NCI-H2107 treated with DMSO at 0.1 percent for 48 hours (cell line): Measurements from ENCODE around the gene PDSS2.
"Not testable (repeated sequence)": the region's sequence is repeated elsewhere in the genome, so short reads cannot be mapped to it uniquely, and the experiment has no call there.

Experiments used
- DNase-seq: peaks from one replicate; lab custom pipeline; 2025; ENCODE audit not compliant: unreplicated experiment; lab: John Stamatoyannopoulos, UW

PDSS2 gene

DNA sequence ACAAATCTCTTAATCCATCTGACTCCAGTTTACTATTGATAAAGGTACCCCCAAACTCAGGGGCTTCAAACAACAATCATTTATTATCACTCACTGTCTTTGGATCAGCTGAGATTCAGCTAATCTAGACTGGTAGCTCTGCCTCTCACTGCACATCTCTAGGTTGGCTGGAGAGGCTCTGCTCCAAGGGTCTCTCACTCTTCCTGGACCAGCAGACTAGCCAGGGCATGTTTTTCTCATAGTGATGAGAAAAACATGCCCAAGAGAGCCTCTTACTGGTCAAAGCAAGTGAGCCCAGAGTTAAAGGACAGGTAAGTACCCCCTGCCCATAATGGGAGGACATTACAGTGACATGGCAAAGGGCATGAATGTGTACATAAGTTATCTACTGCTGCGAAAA lies 228.9 kb downstream of the PDSS2 start:
- DNase-seq: no peak

- no peak for DNase-seq
Observed at GRCh38 chr6:107230024-107230423, 229.3 kb downstream of the PDSS2 start.

- DNase-seq: no peak
Observed at GRCh38 chr6:107228754-107229153, 230.6 kb downstream of the PDSS2 start.

DNA sequence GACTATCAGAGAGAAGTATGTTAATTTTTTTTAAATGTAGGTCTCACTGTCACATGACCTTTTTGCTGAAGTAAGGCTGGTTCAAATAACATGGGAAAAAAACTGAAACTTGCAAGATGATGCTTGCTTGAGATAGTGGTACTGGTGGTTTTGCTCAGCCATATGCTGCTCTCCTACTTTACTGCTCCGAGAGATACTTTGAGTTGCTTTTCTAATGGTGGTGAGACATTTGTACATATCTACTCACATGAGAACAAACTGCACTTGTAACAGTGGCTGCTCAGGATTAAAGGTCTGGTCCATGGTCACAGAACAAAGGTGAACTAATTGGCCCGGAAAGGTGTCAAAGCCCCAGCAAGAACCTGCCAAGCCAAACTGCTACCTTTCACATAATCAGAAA lies 237.8 kb downstream of the PDSS2 start:
- DNase-seq: no peak

DNA sequence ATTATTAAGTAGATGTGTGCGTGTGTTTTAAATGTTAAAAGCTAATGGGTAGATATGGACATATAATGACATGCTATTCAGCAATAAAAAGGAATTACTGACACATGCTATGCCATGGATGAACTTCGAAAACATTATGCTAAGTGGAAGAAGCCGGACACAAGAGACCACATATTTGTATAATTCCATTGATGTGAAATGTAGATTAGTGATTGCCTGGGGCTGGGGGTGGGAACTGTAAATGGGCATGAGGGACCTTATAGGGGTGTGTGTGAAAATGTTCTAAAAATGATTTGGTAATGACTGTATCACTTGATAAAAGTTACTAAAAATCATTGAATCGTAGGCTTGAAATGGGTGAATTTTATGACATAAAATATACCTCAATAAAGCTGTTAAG lies 239.5 kb downstream of the PDSS2 start:
- DNase-seq: no peak

GRCh38 chr6:107218142-107218541 lies 241.2 kb downstream of the PDSS2 start:
- DNase-seq: no peak

GRCh38 chr6:107217248-107217647 lies 242.1 kb downstream of the PDSS2 start:
- DNase-seq: no peak

DNA sequence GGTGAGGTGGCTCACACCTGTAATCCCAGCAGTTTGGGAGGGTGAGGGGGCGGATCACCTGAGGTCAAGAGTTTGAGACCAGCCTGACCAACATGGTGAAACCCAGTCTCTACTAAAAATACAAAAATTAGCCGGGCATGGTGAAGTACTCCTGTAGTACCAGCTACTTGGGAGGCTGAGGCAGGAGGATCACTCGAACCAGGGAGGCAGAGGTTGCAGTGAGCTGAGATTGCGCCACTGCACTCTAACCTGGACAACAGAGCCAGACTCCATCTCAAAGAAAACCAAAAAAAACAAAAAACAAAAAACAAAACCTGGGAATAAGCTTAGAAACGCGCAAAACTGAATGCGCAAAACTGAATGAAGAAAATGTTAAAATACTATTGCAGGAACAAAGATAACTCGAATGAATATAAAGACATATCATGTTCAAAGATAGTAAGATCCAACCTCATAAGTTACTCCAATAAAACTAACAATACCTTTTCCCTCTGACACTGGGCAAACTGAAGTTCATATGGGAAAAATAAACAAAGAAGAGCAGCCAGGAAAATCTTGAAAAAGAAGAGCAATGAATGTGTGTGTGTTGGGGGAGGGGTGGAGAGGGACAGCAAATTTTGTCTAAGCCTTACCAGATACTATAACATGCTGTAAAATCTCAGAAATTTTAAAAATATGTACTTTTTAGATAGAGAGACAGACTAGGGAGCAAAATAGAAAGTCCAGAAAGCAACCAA lies 243.0 kb downstream of the PDSS2 start:
- no peak for DNase-seq

GRCh38 chr6:107215334-107215733 lies 244.0 kb downstream of the PDSS2 start:
- DNase-seq: no peak

DNA sequence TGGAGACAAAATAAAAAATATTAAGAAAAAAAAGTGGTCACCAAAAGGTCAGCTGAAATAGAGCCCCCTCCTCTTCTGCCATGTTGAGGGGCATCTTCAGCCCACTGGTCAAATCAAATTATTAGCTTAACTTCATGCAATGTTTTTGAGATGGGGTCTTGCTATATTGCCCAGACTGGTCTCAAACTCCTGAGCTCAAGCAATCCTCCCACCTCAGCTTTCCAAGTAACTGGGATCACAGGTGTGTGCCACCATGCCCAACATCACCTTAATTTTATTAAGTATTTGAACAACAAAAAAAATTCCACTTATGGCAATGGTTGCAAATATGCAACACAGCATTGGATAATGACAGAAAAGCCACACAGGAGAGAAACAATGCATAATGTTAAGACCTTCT lies 244.7 kb downstream of the PDSS2 start:
- no peak for DNase-seq

DNA sequence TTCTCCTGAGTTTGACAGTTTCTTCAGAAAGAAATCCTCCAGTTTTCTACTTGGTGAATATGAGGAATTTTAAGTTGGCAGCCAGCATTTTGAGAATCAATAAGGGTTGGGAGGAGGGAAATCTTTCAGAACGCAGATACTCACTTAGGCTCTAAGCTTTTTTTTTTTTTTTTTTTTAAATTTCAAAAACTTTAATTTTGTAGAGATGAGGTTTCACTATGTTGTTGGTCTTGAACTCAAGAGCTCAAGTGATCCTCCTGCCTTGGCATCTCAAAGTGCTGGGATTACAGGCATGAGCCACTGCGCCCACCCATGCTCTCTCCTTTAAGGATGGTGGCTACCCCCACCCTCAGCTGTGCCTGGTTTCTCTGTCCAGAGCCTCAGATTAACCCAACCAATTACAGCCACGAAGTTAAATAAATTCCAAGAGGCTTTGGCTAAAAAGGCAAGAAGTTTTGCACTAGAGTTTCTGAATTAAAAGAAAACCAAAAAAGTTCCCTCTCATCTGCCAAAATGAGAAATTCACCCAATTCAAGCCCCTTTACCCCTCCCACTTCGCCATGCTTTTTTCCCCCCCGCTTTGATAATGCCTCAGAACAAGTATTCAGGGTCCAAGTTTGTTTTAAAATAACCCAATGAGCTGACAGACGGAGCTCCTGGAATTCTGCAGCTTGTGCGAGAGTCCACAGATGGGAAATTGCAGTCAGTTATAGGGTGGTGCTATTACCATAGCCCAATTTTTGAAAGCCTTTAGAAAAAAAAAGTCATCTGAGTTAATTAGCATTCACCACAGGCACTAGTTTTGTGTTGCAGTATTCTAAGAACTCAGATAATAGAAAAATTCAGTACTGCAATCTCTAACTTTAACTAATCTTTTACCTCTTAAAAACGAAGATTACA lies 249.7 kb downstream of the PDSS2 start:
- DNase-seq: no peak

DNA sequence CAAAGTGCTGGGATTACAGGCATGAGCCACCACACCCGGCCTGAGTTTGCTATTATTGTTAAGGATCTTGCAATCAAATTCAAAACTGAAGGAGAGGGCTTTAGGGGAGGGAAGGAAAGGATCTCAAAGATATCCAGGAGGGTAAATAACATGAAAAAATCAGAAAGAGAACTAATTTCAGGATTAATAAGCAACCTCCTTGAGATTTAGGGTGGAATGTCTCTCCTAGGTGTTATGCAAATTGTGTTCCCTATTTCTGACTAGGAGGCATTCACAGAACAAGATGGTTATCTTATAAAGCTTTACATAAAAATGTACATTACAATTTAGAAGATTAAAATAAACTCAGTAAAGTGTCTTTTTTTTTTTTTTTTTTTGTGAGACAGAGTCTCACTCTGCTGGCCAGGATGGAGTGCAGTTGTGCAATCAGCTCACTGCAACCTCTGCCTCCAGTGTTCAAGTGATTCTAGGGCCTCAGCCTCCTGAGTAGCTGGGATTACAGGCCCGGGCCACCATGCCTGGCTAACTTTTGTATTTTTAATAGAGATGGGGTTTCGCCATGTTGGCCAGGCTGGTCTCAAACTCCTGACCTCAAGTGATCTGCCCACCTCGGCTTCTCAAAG lies 252.0 kb downstream of the PDSS2 start:
- no peak for DNase-seq

DNA sequence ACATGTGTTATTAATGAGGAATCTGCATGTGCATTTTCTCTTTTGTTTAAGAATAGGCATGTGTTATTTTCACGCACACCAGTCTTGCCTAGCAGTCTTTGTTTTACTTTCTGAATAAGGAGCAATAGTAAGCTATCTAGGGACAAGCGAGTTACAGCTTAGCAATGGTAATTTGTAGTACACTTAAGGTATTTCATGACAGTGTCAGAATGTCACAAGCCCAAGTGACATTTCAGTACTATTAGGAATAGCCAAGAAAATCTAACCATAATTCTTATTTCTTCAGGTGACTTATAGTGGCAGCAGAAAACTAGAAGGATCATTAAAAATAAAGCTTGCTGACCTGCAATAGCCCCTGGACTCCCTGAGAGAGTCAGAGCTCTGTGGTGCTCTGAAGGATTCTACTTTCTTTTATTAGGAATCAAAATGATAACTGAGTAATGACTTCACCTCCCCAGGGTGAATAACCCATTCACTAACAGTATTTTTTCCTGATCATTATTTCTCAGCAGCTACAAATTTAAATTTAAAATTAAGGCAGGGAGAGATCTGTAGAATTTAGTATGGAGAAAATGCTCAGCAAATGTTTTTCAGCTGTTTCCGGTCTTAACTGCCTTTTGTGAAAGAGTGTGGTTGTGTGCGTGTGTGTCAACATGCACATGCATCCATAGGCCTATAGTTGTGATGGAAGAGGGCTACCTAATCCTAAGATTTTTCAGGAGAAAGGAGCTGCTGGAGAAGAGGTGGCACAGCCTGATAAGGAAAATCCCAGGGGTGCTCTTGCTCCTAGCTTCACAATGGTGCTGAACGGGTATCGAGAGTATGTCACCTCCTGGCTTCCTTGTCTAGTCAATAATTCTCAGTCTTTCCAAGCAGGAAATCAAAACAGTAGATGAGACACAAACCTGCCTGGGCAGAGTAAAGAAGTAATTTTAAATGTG lies 254.0 kb downstream of the PDSS2 start:
- DNase-seq: no peak

- no peak for DNase-seq
Observed at GRCh38 chr6:107202876-107203468, 256.4 kb downstream of the PDSS2 start.

DNA sequence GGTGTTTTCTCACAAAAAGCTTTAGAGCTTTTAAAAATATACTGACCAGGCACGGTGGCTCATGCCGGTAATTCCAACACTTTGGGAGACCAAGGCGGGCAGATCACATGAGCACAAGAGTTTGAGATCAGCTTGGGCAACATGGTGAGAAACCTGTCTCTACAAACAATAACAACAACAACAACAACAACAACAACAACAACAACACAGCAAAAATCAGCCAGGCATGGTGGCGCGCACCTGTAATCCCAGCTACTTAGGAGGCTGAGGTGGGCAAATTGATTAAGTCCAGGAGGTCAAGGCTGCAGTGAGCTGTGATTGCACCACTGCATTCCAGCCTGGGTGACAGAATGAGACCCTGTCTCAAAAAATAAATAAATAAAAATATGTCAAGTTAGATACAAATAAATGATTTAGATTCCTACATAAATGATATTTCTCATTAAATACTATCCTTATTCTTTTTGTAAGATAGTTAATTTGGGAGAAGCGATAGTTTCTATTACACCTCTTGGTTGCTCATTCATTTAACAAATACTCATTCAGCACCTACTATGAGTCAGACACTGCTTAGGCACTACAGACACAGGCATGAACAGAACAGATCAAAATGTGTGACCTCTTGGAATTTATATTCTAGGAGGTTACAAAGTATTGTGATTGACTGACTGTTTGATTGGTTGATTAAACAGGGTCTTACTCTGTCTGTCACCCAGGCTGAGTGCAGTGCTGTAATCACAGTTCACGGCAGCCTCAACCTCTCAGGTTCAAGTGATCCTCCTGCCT lies 260.5 kb downstream of the PDSS2 start:
- DNase-seq: no peak

- DNase-seq: no peak
Observed at GRCh38 chr6:107196152-107196551, 263.2 kb downstream of the PDSS2 start.

- DNase-seq: not testable (repeated sequence)
Observed at GRCh38 chr6:107194723-107195122, 264.6 kb downstream of the PDSS2 start.

- peak; percentile 90 for DNase-seq
Observed at GRCh38 chr6:107192830-107193229, 266.5 kb downstream of the PDSS2 start.

DNA sequence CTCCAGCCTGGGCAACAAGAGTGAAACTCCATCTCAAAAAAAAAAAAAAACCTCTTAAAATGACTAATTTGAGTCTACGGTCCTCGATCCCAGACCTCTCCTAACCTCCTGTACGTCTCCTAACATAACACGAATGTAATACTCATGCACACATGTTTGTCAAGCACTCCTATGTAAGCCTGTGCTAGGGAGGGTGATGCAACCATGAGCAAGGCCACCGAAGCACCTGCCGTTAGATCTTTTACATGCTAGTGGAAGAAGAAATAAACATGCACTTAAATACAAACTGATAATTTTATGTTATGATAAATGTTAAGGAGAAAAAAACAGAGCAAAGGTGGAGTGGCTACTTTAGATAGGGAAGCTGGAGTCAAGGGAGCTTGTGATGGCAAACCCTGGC lies 271.7 kb downstream of the PDSS2 start:
- DNase-seq: no peak

DNA sequence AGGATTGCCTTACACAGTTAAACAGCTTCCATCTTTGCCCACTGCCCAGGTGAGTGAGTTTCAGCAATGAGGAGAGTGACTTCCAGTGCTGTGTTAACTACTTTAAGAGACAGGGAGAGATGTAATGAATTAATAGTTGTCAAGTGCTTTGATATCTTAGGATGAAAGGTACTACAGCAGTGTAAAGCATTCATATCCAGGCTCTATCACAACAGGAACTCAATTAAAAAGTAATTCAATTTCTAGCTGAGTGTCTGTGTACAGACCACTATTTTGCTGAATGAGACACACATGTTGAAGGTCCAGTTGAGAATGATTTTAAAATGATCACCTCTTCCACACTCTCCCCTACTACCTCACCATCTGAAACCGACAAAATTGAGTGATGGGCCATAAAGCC lies 273.3 kb downstream of the PDSS2 start:
- DNase-seq: no peak
